ENCODE results near the gene NMT1.

Gene NMT1

GRCh38 chr17:45060797-45061605, at the start of gene NMT1:
Gene NMT1 (plus strand): TSS chr17:45061317. CDS start chr17:45061330, 13 bp downstream.
- peak; percentile 99 for DNase-seq

DNA sequence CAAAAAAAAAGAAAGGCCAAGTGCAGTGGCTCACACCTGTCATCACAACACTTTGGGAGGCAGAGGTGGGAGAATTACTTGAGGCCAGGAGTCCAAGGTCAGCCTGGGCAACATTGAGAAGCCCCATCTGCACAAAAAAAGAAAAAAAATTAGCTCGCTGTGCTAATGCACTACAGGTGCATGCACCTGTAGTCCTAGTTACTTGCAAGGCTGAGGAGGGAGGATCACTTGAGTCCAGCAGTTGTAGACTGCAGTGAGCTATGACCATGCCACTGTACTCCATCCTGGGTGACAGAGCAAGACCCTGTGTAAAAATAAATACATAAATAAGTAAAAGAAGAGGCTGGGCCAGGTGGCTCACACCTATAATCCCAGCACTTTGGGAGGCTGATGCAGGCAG, 49.4 kb upstream of the NMT1 start:
- no peak for DNase-seq

DNA sequence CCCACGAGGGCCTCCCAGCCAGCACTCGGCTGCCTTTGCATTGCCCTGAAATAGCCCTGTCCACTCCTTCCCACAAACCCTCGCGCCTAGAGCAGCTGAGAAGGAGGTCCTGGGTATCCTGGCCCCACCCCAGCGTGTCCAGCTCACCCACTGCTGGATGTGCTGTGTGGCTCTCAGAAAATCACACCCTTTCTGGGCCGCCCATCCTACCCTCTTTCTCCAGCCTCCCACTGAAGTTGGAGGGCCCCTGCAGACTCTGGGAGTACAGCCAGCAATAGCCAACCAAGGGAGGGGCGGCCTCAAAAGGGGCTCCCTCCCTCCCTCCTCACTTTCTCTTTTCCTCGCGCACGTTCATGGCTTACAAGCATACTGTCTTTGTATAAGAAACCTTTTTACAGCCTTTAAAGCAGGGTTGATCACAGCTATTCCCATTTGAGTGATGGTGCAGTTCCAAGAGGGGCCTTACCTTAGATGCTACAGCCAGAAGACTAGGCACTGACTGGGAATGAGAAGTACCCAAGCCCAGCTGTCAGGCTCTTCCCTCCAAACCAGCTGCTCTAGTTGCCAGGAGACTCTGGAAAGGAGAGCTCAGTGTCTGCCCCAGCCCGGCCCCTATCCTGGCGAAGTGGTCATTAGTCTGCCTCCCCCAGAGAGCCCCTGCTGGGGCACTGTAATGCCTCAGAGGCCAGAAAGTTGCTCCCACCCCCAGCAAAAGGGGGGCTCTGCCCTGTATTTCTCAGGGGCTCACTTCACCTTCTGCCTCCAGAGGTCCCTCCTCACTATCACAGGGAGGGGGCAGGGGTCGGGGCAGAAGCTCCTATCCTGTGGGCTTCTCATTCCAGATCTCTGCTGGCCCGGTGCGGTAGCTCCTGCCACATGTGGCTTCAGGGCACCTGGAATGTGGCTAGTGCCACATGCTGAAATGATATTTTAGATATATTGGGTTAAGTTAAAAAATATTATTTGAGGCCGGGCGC, 47.8 kb upstream of the NMT1 start:
- DNase-seq: no peak

DNA sequence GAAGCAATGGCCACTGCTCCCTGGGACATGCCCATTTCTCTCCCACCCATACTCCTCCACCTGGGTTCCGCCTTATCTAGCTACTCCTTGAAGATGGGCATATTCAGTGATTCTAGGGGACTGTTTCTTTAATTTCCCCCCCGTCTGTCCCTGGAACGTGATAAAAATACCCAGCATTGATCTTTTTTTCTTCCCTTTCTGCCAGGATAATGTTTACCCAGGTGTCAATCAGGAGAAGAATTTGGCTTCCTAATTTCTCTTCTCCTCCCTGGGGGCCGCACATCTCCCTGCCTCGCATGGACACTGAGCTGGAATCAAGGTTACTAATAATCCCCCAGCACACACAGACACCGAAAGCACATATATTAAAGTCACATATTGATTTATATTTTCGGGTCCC, 44.9 kb upstream of the NMT1 start:
- DNase-seq: no peak

DNA sequence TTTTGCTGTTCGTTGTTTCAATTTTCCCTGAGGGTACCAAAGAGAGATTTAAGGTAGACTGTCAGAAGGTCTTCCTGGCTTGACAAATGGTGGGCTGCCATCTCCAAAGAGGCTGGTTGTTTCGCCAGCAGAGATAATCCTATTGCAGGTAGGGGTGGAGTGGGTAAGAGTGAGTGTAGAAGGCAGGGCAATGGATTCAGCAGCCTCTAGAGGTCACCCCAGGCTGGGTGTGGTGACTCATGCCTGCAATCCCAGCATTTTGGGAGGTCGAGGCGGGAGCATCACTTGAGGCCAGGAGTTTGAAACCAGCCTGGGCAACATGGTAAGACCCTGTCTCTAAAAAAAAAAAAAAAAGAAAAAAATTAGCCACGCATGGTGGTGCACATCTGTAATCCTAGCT, 44.3 kb upstream of the NMT1 start:
- DNase-seq: no peak

DNA sequence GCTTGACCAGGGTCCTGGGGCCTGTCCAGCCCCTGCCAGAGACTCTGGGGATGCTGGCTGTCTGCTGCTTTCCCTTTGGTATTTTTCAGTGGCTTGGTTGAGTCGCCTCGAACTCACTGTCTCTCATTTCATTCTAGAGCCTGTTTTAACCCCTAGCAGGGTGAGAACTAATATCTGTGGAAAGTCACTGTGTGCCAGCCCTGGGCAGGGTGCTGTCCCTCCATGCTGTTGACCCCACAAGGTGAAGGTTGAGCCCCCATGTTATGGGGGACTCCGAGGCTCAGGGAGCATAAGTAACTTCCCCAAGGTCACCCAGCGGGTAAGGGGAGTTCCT, 42.6 kb upstream of the NMT1 start:
- DNase-seq: no peak

GRCh38 chr17:45018848-45019711, 42.0 kb upstream of the NMT1 start:
- peak; percentile 69 for DNase-seq

DNA sequence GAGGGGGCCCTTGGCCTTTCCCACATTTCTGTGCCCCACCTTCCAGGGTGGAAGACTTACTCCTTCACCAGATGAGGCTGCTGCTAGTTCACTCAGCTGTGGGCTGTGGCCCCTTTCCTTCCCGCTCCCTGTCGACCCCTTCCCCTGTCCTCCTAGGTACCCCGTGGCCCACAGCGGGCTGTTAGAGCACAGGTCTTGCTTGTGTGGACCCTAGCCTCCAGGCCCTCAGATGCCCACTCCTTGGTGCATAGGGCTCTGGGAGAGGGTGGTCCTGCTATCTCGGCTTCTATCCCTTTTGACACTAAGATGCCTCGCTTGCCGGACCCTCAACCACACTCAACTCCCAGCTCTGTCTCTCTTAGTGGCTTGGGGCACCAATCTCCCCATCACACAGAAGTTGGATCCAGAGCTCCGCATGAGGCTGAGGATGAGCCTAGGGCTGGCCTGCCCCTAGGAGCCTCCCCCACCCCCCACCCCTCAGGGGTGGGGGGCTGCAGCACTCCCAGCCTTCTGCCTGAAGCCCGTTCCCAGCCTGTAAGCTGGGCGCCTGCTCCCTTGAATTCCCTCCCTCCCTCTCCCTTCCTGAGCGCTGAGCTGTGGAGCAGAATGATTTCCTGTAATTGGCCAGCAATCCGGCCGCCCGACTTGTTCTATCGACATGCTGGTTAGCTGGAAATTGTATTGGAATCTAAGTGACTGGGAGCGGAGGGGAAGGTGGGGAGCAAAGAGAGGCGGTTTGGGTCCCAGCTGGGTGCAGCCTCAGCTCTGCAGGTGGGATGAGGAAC, 40.6 kb upstream of the NMT1 start:
- no peak for DNase-seq

DNA sequence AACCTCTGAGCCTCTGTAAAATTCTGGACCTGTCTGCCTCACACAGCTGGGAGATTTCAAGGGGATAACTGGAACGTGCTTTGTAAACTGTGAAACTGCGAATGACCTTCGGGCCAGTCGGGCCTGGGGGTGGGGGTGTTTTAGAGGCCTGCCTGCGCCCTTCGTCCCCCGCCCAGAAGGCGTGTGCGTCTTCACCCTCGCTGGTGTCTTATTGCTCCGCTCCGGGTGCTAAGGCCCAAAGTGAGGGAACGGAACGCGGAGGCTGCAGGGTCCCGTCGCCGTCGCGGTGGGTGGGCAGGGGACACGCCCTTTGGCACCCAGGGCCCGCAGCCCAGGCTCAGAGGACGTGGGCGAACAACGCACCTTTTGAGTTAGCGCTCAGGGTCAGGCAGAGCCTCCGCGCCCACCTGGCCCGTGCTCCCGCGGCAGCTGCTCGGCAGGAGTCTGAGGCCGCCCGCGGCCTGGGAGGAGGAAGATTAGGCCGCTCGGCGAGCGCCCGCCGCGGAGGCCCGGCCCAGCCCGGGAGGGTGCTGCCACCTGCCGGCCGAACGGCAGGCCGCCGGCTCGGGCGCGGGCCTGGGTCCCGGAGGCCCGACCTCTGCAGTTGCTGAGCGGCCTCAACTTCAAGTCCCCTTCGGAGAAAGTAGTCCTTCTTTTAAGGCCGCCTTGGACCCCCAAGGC, 39.4 kb upstream of the NMT1 start:
- peak; percentile 78 for DNase-seq

DNA sequence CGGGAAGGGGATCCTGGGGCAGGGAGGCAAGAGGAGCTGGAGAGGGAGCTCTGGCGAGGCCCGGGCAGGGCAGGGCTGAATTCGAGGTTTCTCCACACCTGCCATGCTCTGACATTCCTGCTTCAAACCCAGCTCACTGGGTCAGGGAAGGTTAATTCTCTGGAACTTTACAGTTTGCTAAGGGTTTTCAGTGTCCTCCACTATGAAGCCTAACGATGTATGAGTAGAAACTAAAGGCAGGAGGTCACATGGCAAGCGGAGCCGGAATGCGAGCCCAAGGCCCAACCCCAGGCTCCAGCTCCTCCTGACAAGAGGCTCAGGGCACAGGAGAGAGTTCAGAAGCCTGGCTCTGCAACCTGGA, 38.8 kb upstream of the NMT1 start:
- DNase-seq: no peak

DNA sequence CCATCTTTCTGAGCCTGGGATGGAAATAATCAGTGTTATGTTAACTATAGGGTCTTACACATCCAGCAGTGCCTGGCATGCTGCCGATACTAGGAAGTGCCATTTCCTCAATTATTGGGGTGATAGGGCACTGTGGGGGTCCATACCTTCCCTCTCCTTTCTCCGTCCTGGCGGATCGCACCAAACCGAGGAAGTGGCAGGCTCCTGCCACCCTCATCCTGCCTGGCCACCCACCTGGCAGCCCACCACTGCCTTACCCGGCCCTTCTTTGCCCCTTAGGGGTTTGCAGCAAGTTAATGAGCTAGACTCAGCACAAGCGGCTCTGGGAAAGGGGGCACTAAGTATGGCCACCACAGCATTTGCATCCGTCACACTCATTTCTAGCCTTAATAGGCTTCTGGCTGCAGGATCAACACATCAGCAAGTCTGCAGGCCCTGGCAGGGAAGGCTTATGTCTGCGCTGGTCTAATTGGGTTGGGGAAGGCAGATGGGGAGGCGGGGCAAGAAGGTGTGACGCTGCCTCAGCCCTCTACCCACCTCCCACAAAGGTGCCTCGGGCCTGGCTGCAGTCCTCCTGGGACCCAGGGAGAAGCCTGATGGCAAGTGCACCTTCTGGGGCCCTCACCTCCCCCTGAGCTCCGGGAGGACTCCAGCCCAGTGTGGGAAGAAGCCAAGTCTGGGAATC, 38.3 kb upstream of the NMT1 start:
- no peak for DNase-seq

DNA sequence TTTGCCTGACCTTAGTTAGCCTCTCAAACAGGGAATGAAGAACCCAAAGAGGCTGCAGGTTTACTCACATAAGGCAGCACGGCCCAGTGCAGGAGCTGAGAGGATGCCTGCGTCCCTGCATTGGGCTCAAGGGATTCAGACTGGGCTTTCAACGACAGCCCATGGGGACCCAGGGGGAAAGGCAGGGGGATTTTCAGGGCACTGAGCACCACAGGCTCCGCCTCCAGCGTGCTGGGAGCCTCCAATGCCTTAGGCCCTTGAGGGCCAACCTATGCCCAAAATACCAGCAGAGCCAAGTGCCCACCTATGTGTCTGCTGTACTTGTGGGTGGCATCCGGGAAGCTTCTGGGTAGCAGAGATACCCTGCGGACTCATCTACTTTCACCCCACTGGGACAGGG, 32.0 kb upstream of the NMT1 start:
- DNase-seq: no peak

GRCh38 chr17:45029758-45030423, 31.2 kb upstream of the NMT1 start:
- DNase-seq: no peak

DNA sequence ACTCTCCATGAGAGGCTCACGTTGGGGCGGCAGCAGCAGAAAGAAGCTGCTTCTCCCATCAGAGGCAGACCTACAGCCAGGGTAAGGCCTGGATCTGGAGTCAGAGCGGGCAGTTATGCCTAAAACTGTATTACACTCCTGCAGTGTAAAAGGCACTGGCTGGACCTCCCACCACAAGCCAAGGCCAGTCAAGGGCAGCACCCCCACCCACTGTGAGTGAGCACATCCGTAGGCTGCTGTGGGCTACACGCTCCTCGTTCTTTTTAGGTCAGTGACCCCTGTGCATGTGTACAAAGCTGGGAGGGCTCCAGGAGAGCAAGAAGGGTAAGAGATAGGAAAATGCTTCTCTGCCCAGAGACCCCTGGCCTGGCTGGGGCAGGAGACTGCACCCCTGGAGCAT, 30.4 kb upstream of the NMT1 start:
- no peak for DNase-seq

DNA sequence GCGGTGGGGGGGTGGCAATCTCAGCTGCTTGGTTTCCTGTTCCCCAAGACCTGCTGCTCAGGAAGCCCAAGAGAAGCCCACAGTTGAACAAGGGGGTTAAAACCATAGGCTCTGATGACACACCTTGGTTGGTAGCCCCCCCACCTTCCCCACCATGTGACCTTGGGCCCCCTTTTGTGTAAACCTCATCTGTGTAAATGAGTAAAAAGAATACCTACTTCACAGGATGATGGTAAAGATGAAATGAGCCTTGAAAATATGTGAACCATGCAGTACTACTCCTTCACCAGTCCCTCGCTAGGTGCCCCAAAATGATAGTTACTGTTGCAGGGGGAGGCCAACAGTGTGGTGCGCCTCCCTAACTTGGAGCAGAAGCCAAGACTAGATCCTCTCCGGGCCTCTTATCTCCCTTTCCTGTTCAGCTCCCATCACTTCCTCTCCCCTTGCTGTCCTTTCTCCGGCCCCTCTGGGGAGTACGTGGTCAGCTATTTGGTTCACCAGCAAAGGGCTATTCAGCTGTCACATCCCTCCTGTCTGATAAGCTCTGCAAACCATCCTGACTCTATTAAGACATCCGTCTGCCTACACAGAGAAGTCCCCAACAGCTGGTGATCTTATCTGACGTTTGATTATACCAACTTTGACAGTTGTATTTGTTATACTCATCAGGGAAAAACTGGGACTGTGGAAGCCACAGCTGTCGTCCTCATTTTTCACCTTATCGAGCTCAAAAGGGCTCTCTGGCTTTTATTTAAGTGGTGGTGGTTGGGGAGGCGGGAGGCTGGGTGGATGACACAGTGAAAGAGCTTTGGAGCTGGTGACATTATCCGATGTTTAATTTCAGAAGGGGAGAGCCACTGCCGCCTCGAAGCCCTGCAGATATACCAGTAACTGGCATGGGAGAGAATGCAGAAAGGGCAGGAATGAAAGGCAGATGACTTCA, 29.6 kb upstream of the NMT1 start:
- no peak for DNase-seq

GRCh38 chr17:45032174-45032541, 29.0 kb upstream of the NMT1 start:
- no peak for DNase-seq

- no peak for DNase-seq
Measured at GRCh38 chr17:45034599-45034998, 26.5 kb upstream of the NMT1 start.

DNA sequence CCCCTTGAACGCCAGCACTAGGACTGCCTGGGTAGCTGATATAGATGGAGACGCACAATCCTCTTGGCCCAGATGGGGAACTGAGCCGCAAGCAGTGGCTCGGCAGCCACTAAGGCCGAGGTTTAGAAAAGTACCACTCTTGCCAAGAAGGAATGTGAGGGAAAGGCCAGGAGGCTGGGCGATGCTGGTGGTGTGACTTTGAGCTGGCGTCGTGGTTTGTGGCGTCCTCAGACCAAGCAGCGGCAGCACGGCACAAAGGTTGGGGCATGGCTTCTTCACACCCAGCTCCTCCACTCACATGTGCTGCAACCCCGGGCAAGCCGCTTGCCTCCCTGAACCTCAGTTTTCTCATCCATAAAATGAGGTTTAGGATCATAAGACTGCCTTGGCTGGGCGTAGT, 25.3 kb upstream of the NMT1 start:
- no peak for DNase-seq

- no peak for DNase-seq
Measured at GRCh38 chr17:45036691-45037090, 24.4 kb upstream of the NMT1 start.

Data from suppressor macrophage treated with lipopolysaccharide for 4 hours (primary cell).